ENCODE measurements around the gene DMD. TPM values are rescaled to one million over a fixed set of nuclear protein-coding genes. Genes with fewer than 3 reads are reported as not detected.

DMD gene
- total and polyA plus RNA-seq, 5 donors: 49.5 to 173 (median 125) TPM

GRCh38 chrX:31217084-31217483, 1994.3 kb downstream of the DMD start:
- no peak for DNase-seq
- intact Hi-C loops (cut with DNase I): no loop called here
- H3K9me3 ChIP-seq (ENCODE audit: control insufficient read depth, low read length): no peaks in the 10 kb centered on the region
- H3K27me3 ChIP-seq (ENCODE audit: control insufficient read depth, insufficient read depth): no peaks in the 10 kb centered on the region
- ATAC-seq: no peak
- WGBS: 7% methylated on average over 2 of the region's 2 CpGs
- no peak overlapping the region for H3K4me3 ChIP-seq (ENCODE audit: low read length)
- no peak overlapping the region for H3K27ac ChIP-seq (ENCODE audit: low read length)
- H3K4me1 ChIP-seq (ENCODE audit: control insufficient read depth, insufficient read depth, low read length): peaks cover 2% of the 10 kb centered on the region

GRCh38 chrX:31215277-31215815, 1996.0 kb downstream of the DMD start:
- H3K27ac ChIP-seq (ENCODE audit: low read length): no peak overlapping the region
- H3K4me1 ChIP-seq (ENCODE audit: control insufficient read depth, insufficient read depth, low read length): peaks cover 2% of the 10 kb centered on the region
- no peak for DNase-seq
- WGBS: 85% methylated on average over 7 of the region's 7 CpGs
- no peak for ATAC-seq
- no peaks in the 10 kb centered on the region for H3K9me3 ChIP-seq (ENCODE audit: control insufficient read depth, low read length)
- H3K4me3 ChIP-seq (ENCODE audit: low read length): no peak overlapping the region
- intact Hi-C loops (cut with DNase I): no loop called here
- no peaks in the 10 kb centered on the region for H3K27me3 ChIP-seq (ENCODE audit: control insufficient read depth, insufficient read depth)

GRCh38 chrX:31213941-31214340, 1997.4 kb downstream of the DMD start:
- Histone ChIP-seq H3K9me3 (ENCODE audit: control insufficient read depth, low read length) (no peaks in the 10 kb centered on the region), H3K27me3 (ENCODE audit: control insufficient read depth, insufficient read depth) (no peaks in the 10 kb centered on the region), H3K27ac (ENCODE audit: low read length) (no peak overlapping the region), H3K4me1 (ENCODE audit: control insufficient read depth, insufficient read depth, low read length) (peaks cover 2% of the 10 kb centered on the region), H3K4me3 (ENCODE audit: low read length) (no peak overlapping the region)
- no peak for DNase-seq
- intact Hi-C loops (cut with DNase I): no loop called here
- no peak for ATAC-seq

GRCh38 chrX:31212856-31213748, 1998.2 kb downstream of the DMD start:
- no peaks in the 10 kb centered on the region for H3K27me3 ChIP-seq (ENCODE audit: control insufficient read depth, insufficient read depth)
- no peak overlapping the region for H3K27ac ChIP-seq (ENCODE audit: low read length)
- peaks cover 2% of the 10 kb centered on the region for H3K4me1 ChIP-seq (ENCODE audit: control insufficient read depth, insufficient read depth, low read length)
- DNase-seq (no peak), ATAC-seq (no peak)
- intact Hi-C loops (cut with DNase I): no loop called here
- H3K9me3 ChIP-seq (ENCODE audit: control insufficient read depth, low read length): no peaks in the 10 kb centered on the region
- WGBS: 40% methylated on average over 6 of the region's 6 CpGs
- H3K4me3 ChIP-seq (ENCODE audit: low read length): no peak overlapping the region

GRCh38 chrX:31209005-31209628, 2002.2 kb downstream of the DMD start:
- peaks cover 2% of the 10 kb centered on the region for H3K4me1 ChIP-seq (ENCODE audit: control insufficient read depth, insufficient read depth, low read length)
- 66% methylated on average over 10 of the region's 10 CpGs for WGBS

GRCh38 chrX:31201503-31201902, 2009.8 kb downstream of the DMD start:
- no peaks in the 10 kb centered on the region for H3K4me1 ChIP-seq (ENCODE audit: control insufficient read depth, insufficient read depth, low read length)
- ATAC-seq (no peak), DNase-seq (no peak)
- no peaks in the 10 kb centered on the region for H3K27me3 ChIP-seq (ENCODE audit: control insufficient read depth, insufficient read depth)
- H3K9me3 ChIP-seq (ENCODE audit: control insufficient read depth, low read length): no peaks in the 10 kb centered on the region
- no peak overlapping the region for H3K27ac ChIP-seq (ENCODE audit: low read length)
- intact Hi-C loops (cut with DNase I): no loop called here
- no peak overlapping the region for H3K4me3 ChIP-seq (ENCODE audit: low read length)
- 86% methylated on average over 4 of the region's 4 CpGs for WGBS

More at GRCh38 chrX:31209005-31209628, 2002.2 kb downstream of the DMD start:
- no peak for ATAC-seq
- intact Hi-C loops (cut with DNase I): no loop called here
- Histone ChIP-seq H3K9me3 (ENCODE audit: control insufficient read depth, low read length) (no peaks in the 10 kb centered on the region), H3K4me3 (ENCODE audit: low read length) (no peak overlapping the region), H3K27ac (ENCODE audit: low read length) (no peak overlapping the region), H3K27me3 (ENCODE audit: control insufficient read depth, insufficient read depth) (no peaks in the 10 kb centered on the region)
- no peak for DNase-seq

- 88% methylated on average over 1 of the region's 1 CpG for WGBS
Measured at GRCh38 chrX:31200430-31200829, 2010.9 kb downstream of the DMD start.

GRCh38 chrX:31199840-31200114, 2011.6 kb downstream of the DMD start:
- ATAC-seq (no peak), DNase-seq (no peak)
- Histone ChIP-seq H3K4me3 (ENCODE audit: low read length) (no peak overlapping the region), H3K9me3 (ENCODE audit: control insufficient read depth, low read length) (no peaks in the 10 kb centered on the region), H3K27ac (ENCODE audit: low read length) (no peak overlapping the region), H3K27me3 (ENCODE audit: control insufficient read depth, insufficient read depth) (no peaks in the 10 kb centered on the region), H3K4me1 (ENCODE audit: control insufficient read depth, insufficient read depth, low read length) (no peaks in the 10 kb centered on the region)
- intact Hi-C loops (cut with DNase I): no loop called here
- WGBS: 60% methylated on average over 5 of the region's 5 CpGs

More at GRCh38 chrX:31200430-31200829, 2010.9 kb downstream of the DMD start:
- no peaks in the 10 kb centered on the region for H3K4me1 ChIP-seq (ENCODE audit: control insufficient read depth, insufficient read depth, low read length)
- DNase-seq (no peak), ATAC-seq (no peak)
- no peak overlapping the region for H3K27ac ChIP-seq (ENCODE audit: low read length)
- intact Hi-C loops (cut with DNase I): no loop called here
- no peak overlapping the region for H3K4me3 ChIP-seq (ENCODE audit: low read length)
- H3K27me3 ChIP-seq (ENCODE audit: control insufficient read depth, insufficient read depth): no peaks in the 10 kb centered on the region
- H3K9me3 ChIP-seq (ENCODE audit: control insufficient read depth, low read length): no peaks in the 10 kb centered on the region

GRCh38 chrX:31199056-31199839, 2012.1 kb downstream of the DMD start:
- Histone ChIP-seq H3K4me1 (ENCODE audit: control insufficient read depth, insufficient read depth, low read length) (no peaks in the 10 kb centered on the region), H3K4me3 (ENCODE audit: low read length) (no peak overlapping the region), H3K27ac (ENCODE audit: low read length) (no peak overlapping the region), H3K27me3 (ENCODE audit: control insufficient read depth, insufficient read depth) (no peaks in the 10 kb centered on the region), H3K9me3 (ENCODE audit: control insufficient read depth, low read length) (no peaks in the 10 kb centered on the region)
- 54% methylated on average over 5 of the region's 5 CpGs for WGBS
- intact Hi-C loops (cut with DNase I): no loop called here
- ATAC-seq: no peak
- no peak for DNase-seq

GRCh38 chrX:31190221-31190975, 2021.0 kb downstream of the DMD start:
- Histone ChIP-seq H3K9me3 (ENCODE audit: control insufficient read depth, low read length) (no peaks in the 10 kb centered on the region), H3K4me3 (ENCODE audit: low read length) (no peak overlapping the region), H3K4me1 (ENCODE audit: control insufficient read depth, insufficient read depth, low read length) (no peaks in the 10 kb centered on the region), H3K27ac (ENCODE audit: low read length) (no peak overlapping the region), H3K27me3 (ENCODE audit: control insufficient read depth, insufficient read depth) (no peaks in the 10 kb centered on the region)
- intact Hi-C loops (cut with DNase I): no loop called here
- no peak for ATAC-seq
- no peak for DNase-seq
- WGBS: 57% methylated on average over 10 of the region's 11 CpGs

Data from right cardiac atrium (tissue), 5 donors.